Measurements from ENCODE around the gene PARP2.
"Not testable (repeated sequence)": the region's sequence is repeated elsewhere in the genome, so short reads cannot be mapped to it uniquely, and the experiment has no call there.

PARP2 gene, protein sequence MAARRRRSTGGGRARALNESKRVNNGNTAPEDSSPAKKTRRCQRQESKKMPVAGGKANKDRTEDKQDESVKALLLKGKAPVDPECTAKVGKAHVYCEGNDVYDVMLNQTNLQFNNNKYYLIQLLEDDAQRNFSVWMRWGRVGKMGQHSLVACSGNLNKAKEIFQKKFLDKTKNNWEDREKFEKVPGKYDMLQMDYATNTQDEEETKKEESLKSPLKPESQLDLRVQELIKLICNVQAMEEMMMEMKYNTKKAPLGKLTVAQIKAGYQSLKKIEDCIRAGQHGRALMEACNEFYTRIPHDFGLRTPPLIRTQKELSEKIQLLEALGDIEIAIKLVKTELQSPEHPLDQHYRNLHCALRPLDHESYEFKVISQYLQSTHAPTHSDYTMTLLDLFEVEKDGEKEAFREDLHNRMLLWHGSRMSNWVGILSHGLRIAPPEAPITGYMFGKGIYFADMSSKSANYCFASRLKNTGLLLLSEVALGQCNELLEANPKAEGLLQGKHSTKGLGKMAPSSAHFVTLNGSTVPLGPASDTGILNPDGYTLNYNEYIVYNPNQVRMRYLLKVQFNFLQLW

DNA sequence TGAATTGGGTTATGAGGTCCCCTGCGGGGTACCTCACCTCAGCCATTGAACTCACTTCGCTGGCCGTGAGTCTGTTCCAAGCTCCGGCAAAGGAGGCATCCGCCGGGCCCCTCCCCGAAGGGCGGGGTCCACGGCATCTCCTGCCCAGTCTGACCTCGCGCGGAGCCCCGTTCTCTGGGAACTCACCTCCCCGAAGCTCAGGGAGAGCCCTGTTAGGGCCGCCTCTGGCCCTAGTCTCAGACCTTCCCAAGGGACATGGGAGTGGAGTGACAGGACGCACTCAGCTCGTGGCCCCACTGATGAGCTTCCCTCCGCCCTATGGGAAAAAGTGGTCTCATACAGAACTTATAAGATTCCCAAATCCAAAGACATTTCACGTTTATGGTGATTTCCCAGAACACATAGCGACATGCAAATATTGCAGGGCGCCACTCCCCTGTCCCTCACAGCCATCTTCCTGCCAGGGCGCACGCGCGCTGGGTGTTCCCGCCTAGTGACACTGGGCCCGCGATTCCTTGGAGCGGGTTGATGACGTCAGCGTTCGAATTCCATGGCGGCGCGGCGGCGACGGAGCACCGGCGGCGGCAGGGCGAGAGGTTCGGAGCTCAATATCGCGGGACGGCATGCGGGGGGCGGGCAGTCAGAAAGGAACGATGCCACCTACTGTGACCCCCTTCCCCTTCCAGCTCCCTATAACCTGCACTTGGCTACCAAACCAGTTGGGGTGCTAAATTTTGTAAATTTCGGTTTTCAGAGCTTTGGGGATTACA is at the start of gene PARP2:
Gene PARP2, plus strand, starts transcription at position 544 of the 770 bp plus-strand sequence. Its CDS starts 7 bp downstream, at position 551.
- peak; percentile 100 for DNase-seq (ENCODE audit: low read depth)

DNA sequence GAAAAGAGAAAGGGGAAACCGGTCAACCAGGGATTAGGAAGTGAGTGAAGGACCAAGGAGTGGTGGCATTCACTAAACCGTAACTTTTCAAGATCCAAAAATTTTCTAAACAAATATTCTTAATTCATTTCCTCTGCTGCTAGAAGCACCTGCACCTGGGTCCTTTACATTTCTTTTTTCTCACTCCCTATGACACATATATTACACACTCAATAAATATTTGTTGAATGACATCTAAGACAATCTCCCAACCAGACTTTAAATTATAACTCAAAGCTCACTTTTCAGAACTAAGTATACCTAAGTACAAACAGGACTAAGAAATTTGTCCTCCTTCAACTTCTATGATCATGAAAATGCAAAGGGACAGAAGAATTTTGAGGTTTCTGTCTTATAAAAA is 48.8 kb upstream of the PARP2 start:
- DNase-seq (ENCODE audit: low read depth) = no peak

DNA sequence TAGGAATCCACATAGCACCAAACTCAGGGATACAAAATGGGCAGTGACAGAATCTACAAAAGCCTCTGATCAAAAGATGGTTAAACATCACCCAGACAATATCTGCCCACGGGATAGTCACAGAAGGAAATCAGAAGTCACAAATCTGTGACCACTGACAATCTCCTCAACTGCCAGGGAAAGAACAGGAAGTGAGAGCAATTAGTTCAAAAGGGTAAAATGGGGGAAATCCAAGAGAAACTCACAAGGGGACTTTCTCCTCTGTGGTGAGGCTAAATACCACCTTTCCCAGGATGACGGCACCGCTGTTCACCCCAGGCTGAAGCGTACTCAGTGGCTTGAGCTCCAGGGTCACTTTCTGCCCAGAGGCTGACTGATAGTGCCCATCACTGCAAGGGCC is 48.4 kb upstream of the PARP2 start:
- DNase-seq (ENCODE audit: low read depth) = no peak

DNA sequence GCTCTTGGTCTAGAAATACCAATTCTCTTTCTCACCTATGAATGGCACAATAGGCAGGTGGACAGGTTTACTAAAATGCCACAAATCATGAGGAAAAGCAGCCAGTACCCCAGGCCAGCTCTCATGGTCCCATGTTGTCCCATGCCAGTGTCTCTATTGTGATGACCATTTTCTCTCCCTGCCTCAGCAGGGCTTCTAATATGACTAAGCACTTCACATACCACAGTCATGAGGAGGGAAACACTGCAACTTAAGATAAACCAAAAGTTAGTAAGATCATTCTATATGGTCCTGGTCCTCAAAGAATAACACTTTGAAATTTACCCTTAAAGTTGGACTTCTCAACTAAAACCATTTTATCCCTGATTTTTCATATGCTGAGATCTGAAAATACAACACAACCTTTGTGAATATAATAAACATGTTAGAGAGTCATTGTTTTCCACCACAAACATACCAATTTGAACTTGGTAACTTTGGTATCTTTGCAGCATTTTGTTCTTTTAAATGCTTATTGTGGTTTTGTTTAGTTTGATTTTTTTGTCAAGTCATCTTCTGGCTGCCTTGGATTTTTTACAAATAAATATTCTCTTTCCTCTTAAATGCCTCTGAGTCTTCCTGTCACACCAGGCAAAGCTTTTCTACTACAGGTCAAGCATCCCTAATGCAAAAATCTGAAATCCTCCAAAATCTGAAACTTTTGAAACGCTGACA is 41.2 kb upstream of the PARP2 start:
- DNase-seq (ENCODE audit: low read depth) = peak; percentile 10

DNA sequence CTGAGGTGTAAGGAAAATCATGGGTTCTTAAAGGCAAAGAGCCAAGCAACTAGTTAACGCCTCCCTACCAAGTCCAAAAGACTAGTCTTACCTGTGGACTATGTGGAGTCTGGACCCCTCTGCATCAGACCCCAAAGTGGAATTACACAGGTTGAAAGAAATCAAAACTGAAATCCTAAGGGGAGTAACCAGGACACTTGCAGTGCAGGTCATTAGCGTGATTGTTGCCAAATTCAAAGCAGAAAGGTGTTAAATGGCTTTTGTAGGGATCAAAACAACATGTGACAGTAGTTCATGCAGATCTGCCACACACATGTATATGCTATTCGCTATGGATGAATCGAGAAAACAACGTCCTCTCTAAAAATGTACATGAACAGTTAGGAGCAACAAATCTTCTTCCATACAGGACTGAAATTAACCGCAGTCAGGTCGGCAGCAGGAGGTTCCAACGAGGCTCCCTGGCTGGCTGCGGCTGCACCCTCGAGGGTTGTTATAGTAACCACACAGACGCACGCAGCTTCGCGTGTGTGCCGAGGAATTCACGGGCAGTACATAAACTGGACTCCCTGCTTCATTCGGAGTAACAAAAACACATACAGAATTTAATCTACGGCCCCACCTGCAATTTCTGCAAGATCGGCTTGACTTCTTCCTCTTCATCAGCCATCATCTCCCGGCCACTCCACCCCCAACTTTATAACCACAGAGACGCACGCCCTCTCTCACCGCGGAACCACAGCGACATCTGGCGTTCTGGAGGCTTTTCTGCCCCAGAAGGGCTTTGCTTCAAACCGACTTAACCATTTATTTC is 38.0 kb upstream of the PARP2 start, which contains the start of gene TTC5:
Gene TTC5, minus strand, starts transcription at position 687 of the 814 bp plus-strand sequence. Its CDS starts 14 bp downstream, at position 673.
- peak; percentile 73 for DNase-seq (ENCODE audit: low read depth)

DNA sequence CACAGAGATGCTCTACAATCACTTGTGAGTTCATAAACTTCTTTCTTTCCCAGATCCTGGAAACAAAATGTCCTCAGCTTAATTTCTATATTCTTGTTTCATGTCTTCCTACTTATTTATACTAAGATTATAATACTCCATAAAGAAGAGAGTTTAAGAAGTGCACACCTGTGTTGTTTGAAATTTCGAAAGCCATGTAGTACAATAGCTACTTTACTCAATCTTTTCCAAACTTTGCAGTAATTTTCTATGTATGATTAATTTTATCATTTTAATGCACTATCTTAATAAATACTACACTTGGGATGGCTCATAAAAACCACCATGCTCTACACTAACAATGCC is 37.4 kb upstream of the PARP2 start:
- DNase-seq (ENCODE audit: low read depth) = no peak

DNA sequence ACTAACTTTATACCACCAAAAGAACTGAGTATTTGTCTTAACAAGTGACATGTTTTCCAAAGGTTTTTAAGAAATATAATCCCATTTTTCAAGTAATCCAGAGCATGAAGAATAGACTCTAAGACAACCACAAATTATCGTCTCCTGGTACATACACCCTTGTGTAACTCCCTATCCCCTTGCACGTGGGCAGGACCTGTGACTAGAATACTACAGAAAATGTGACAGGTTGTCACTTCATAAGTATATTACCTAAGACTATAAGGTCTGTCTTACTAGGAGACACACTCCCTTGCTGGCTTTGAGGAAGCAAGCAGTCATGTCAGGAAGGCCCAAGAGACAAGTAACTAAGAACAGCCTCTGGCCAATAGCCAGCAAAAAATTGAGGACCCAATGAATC is 29.4 kb upstream of the PARP2 start:
- DNase-seq (ENCODE audit: low read depth) = no peak

DNA sequence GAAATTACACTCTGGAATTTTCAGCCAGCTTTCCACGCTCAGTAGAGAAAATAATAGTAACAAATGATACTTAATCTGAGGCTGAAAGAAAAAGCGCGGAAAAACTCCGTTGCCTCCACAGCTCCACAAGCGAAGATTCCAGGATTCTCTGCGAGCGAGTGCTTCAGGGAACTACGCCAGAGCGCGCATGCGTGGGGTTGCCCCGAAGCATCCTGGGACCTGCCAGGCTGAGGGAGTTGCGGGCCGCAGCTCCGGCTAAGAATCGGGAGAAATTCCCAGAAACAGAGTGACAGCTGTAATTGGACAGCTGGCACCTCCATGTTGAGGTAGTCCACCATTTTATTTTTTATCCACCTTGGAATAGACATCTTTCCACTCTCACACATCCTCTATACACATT is 25.7 kb upstream of the PARP2 start:
- no peak for DNase-seq (ENCODE audit: low read depth)

DNA sequence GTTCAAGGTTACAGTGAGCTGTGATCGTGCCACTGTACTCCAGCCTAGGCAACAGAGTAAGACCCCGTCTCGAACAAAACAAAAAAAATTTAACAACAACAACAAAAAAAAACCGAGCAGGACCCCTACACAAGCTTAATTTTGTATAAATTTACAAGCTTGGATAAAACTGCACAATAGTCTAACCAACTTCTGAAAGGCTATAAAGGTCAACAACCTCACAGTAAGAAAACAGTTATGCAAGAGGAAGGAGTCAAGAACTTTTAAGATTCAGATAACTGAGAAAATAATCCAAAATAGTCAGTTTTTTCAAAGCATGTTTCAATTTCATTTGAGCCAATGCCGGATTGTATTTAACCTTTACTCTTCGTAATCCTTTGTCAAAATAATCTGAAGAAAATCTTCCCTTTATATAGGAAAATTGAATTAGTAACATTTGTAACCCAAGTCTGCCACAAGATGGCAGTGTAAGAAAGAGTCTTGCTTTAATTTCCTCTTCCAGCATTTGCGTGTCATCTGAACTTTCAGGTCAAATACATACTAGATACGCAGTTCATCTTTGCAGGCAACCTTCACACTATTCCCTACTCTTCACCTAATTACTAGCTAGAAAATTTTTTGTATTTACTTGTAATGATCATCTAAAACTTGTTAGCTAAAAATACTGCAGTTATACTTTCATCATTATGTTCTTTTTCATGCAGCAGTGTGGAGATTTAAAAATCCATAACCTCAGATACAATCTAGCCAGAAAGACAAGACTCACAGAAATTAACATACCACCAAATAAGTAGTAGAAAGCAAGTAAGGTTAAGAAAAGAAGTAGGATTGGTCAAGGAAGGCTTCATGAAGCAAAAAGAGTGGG is 16.2 kb upstream of the PARP2 start:
- DNase-seq (ENCODE audit: low read depth) = peak; percentile 37

DNA sequence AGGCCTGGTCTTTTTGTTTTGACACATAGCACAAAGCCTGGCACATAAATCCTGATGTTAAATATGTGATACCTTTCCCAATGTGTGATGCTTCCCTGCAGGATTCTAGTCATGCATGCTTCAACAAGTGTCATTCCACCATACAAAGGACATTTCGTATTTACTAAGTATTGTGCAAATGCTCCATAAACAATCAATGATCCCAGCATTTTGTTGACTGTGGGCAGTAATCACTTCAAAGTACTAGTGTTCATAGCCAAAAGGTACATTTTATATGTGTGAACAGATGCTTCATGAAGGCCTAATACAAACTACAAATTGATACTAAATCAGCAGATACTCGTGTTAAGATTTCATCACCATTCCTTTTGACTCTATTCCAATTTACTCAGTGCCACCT is 14.7 kb upstream of the PARP2 start:
- DNase-seq (ENCODE audit: low read depth) = no peak

DNA sequence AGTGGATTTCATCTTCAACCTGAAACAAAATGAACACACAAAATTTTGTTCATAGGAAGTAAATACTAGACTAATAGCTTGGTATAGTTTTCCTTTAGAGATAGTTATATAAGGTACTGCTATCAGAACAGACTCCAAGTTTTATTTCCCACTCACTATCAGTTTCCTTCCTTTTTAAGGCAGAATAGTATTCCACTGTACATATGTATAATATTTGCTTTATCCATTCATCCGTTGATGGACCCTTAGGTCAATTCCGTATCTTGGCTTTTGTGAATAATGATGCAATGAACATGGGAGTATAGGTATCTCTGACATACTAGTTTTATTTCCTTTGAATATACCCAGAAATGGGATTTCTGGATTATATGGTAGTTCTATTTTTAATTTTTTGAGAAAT is 14.1 kb upstream of the PARP2 start:
- DNase-seq (ENCODE audit: low read depth) = no peak

DNA sequence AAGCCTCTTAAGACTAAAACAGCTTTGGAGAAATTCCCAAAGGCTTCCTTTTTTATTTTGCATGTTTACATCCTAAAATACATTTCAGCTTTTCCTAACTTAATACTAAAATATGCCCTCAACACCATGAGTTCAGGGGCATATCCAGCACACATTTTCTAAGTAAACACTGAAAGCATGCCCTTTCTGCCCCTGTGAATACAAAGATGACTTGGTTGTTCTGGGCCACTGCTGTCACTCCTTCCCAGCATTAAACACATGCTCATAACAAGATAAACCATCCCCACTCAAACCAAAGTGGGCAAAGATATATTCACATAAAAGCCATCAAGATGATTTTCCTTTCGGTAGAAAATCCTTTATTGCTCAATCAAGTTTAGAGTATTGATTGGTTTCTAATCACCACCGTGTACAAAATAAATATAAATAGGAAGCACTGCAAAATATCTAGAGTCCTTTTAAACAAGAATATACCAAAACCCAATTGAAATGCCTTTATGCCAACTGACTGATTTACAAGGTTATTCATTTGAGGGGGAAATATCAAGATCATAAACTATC is 12.3 kb upstream of the PARP2 start:
- DNase-seq (ENCODE audit: low read depth) = no peak

DNA sequence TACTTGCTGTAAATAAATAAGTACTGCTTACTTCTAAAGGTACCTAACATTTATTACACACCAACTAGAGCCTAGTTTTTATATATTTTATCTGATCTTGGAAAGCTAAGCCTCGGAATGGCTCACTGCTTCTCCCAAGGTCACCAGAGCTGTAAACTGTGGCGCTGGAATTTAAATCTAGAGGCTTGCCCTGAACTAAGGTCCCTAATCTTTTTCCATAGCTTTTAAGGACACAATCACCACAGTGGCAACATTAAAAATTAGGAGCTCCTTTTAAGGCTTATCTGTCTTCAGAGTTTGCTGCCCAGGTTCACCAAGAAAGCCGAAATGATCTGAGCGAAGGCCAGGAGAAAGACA is 11.0 kb upstream of the PARP2 start:
- DNase-seq (ENCODE audit: low read depth) = no peak

DNA sequence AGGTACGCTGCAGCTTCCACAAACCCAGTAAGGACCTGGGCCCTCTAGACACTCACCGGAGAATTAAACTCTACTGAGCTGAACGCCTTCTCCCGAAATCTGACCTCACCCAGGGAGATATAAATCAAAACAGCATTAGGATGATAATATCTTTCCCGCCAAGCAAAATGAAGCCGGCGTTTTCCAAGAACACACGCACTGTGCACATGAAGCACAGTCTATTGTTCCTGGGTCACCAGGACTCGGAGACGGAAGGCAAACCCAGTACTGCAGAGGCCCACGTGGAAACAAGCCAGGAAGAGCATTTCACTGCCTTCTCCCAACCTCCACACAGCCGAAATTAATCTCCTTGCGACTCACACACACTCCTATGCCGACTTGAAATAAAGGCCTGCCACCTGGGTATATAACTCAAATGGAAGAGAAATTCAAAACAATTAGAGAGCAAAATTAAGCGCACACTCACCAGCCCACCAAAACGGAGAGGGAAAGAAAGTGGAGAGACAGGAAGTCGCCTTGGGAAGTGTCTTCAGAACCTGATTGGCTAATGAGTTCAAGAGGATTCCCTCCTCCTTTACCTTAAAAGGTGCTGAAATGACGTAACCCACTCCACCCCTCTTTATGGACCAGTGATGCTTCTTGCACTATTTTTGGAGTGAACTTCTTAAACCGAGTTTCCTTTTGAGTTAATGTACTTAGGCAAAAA is 10.5 kb upstream of the PARP2 start, which contains the start of gene CCNB1IP1:
Gene CCNB1IP1, minus strand, starts transcription at position 492 of the 706 bp plus-strand sequence. CDS start 16,756 bp downstream, outside the sequence.
- peak; percentile 69 for DNase-seq (ENCODE audit: low read depth)

DNA sequence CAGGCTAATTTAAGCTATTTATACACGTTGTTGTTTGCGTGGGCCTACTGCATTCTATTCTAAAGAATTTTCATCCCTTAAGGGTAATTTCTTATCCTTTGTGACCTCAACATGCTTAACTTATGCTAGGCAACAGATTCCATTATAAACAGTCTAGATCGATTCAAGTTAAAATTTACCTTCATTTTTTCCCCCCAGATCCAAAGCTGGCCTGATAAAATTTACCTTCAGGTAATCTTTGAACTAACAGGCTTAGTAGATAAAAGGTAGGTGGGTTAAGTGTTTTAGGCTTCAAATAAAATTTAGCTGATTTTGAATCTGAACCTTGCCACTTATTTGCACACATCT is 10.0 kb upstream of the PARP2 start:
- no peak for DNase-seq (ENCODE audit: low read depth)

DNA sequence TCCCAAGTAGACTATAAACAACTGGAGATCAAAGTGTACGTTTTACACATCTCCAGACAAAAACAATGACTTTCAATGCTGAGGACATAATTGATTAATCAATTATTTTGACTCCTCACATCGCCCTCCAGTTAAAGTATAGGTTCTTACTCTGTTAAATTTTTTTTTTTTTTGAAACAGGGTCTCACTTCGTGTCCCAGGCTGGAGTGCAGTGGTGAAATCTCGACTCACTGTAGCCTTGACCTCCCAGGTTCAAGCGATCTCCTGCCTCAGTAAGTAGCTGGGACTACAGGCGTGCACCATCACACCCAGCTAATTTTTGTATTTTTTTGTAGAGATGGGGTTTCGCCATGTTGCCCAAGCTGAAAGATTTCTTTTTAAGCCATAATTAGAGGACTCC is 9.4 kb upstream of the PARP2 start:
- DNase-seq (ENCODE audit: low read depth) = no peak

DNA sequence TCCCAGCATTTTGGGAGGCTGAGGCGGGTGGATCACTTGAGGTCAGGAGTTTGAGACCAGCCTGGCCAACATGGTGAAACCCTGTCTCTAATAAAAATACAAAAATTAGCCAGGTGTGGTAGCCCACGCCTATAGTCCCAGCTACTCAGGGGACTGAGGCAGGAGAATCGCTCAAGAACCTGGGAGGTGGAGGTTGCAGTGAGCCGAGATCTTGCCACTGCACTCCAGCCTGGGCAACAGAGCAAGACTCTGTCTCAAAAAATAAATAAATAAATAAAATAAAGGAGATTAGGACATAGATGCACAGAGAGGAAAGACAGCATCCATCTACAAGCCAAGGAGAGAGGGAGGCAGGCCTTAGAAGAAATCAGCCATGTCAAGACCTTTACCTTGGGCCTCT is 2.4 kb upstream of the PARP2 start:
- DNase-seq (ENCODE audit: low read depth) = not testable (repeated sequence)

DNA sequence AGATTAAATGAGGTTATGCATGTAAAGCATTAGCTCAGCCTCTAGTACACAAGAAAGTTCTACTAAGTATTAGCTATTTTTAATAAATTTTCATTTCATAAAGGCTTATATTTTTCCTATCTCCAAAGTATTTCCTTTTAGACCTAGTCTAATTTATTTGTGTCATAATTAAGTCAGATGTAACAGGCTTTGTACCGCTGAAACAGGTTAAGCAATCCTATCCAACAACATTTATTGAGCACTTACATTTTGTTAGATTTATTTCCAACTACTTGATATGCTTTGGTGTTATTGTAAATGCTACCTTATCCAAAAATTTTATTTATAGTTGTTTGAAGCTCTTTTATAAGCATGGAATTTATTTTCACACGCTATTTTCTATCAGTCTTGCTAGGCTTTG is 1.8 kb upstream of the PARP2 start:
- no peak for DNase-seq (ENCODE audit: low read depth)

DNA sequence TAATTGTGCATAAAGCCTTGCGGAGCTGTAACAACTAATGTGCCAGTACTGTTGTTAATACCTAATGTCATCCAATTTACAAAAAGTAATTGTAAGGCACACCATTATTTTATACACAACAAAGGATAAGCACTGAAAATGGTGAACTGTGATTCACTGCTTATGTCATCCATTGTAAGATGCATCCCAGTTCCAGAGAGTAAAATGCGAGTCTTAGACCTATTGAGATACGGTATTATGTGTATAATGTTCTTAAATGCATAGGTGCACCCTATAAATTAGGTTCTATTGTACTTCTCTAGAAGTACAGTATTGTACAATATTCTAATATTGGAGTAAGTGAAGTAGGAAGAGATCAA is 406 bp downstream of the PARP2 start:
- DNase-seq (ENCODE audit: low read depth) = no peak

DNA sequence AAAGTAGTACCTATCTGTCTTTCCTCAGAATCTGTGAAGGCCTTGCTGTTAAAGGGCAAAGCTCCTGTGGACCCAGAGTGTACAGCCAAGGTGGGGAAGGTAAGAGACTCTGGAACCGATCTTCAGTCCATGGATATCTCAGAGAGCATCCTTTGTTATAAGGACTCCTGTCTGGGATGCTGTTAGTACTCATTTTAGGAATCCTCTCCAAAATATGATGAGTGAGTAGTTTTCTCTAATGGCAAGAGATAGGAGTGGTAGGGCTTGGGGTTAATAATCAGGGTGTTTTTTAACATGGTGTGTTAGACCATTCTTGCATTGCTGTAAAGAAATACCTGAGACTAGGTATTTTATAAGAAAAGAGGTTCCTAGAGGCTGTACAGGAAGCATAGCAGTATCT is 1.9 kb downstream of the PARP2 start:
- no peak for DNase-seq (ENCODE audit: low read depth)
